HFFc6 (cell line): ENCODE measurements around the gene FRY. TPM values are rescaled to one million over a fixed set of nuclear protein-coding genes. Genes with fewer than 3 reads are reported as not detected.

Experiments
- DNase-seq: peaks from one replicate; pipeline ENCODE4 v3.0.0-alpha.2; 2018
- H3K27ac Mint-ChIP-seq: 2 replicates; pipeline ENCODE4 v1.8.0; 2020; ENCODE audit warnings: mild to moderate bottlenecking, mixed read lengths
- H3K27me3 Mint-ChIP-seq: 2 replicates; pipeline ENCODE4 v1.8.0; 2021; ENCODE audit warnings: mild to moderate bottlenecking, moderate library complexity, mixed read lengths; ENCODE audit not compliant: insufficient read depth
- H3K36me3 Mint-ChIP-seq: 2 replicates; pipeline ENCODE4 v1.8.0; 2021; ENCODE audit warnings: low read depth, mixed read lengths
- H3K4me1 Mint-ChIP-seq: 2 replicates; pipeline ENCODE4 v1.8.0; 2020; ENCODE audit warnings: low read depth, mixed read lengths
- H3K4me3 Mint-ChIP-seq: 2 replicates; pipeline ENCODE4 v1.8.0; 2020; ENCODE audit warnings: mild to moderate bottlenecking, moderate library complexity, mixed read lengths
- H3K9me3 Mint-ChIP-seq: 2 replicates; pipeline ENCODE4 v1.8.0; 2020; ENCODE audit warnings: mild to moderate bottlenecking, mixed read lengths
- CTCF ChIP-seq: fragments of 200-600 bp; sonication (generic); IDR thresholded peaks from 2 replicates; pipeline ENCODE4 v1.5.0; 2021; ENCODE audit warnings: antibody characterized with exemption, mild to moderate bottlenecking
- total RNA-seq, 6 experiments: library from RNA; stranded (reverse); fragmentation: NEBNext Ultra II Directional; extraction: Animal tissue kit (Norgen Biotek cat#: 25700); gene quantifications; 2 replicates in 1 of 6; 3 replicates in 5 of 6; pipeline ENCODE4 v1.2.3, GENCODE V29; 2021

FRY gene
- total RNA-seq, 6 experiments from 2014 or later = 12.3 to 19.2 (median 13.8) TPM

- peak; percentile 5; the same call in 1 of the 2 replicates for TF ChIP-seq CTCF
- H3K27ac Mint-ChIP-seq = peak within 1 kb of the TSS; percentile 100
- peaks cover 21% of the 10 kb centered on the region for H3K4me1 Mint-ChIP-seq
- H3K36me3 Mint-ChIP-seq = no peaks in the 10 kb centered on the region; the same call in 1 of the 2 replicates
- H3K9me3 Mint-ChIP-seq = no peaks in the 10 kb centered on the region; the same call in 1 of the 2 replicates
- peak within 1 kb of the TSS; percentile 93 for H3K4me3 Mint-ChIP-seq
- peaks cover under 1% of the 10 kb centered on the region; the same call in 1 of the 2 replicates for H3K27me3 Mint-ChIP-seq
- peak; percentile 81 for DNase-seq
Observed at GRCh38 chr13:32315238-32316027, 283.9 kb downstream of the FRY start, which contains the start of the genes BRCA2 and ZAR1L. BRCA2 (plus strand) TSS chr13:32315508; CDS start chr13:32316461, 953 bp downstream. ZAR1L (minus strand) TSS chr13:32315363; CDS start chr13:32311925, 3,438 bp downstream.

- Mint-ChIP-seq H3K4me1 (peaks cover 17% of the 10 kb centered on the region), H3K27ac (peak overlapping the region; percentile 100), H3K36me3 (no peaks in the 10 kb centered on the region; the same call in 1 of the 2 replicates), H3K9me3 (no peaks in the 10 kb centered on the region; the same call in 1 of the 2 replicates), H3K4me3 (peak overlapping the region; percentile 93), H3K27me3 (no peaks in the 10 kb centered on the region)
- no peak for DNase-seq
- no peak for TF ChIP-seq CTCF
Observed at GRCh38 chr13:32316028-32316339, 284.4 kb downstream of the FRY start.

GRCh38 chr13:32316501-32316900 lies 284.9 kb downstream of the FRY start:
- Mint-ChIP-seq H3K27ac (peak overlapping the region; percentile 100), H3K27me3 (no peaks in the 10 kb centered on the region), H3K36me3 (no peaks in the 10 kb centered on the region; the same call in 1 of the 2 replicates), H3K9me3 (no peaks in the 10 kb centered on the region; the same call in 1 of the 2 replicates), H3K4me3 (peak overlapping the region; percentile 93), H3K4me1 (peaks cover 17% of the 10 kb centered on the region)
- no peak for DNase-seq
- TF ChIP-seq CTCF = no peak

GRCh38 chr13:32317716-32318465 lies 286.3 kb downstream of the FRY start:
- Mint-ChIP-seq H3K4me3 (no peak overlapping the region), H3K27me3 (no peaks in the 10 kb centered on the region), H3K36me3 (peaks cover 9% of the 10 kb centered on the region; the same call in 1 of the 2 replicates), H3K4me1 (peaks cover 17% of the 10 kb centered on the region), H3K9me3 (no peaks in the 10 kb centered on the region; the same call in 1 of the 2 replicates), H3K27ac (no peak overlapping the region)
- no peak for DNase-seq
- TF ChIP-seq CTCF = no peak

- H3K27ac Mint-ChIP-seq = 0 out of 2 replicates have a peak overlapping the region, but pooled peaks have one; percentile 8
- no peaks in the 10 kb centered on the region for H3K27me3 Mint-ChIP-seq
- no peak for DNase-seq
- no peak overlapping the region for H3K4me3 Mint-ChIP-seq
- peaks cover 26% of the 10 kb centered on the region for H3K4me1 Mint-ChIP-seq
- H3K9me3 Mint-ChIP-seq = no peaks in the 10 kb centered on the region
- no peak for TF ChIP-seq CTCF
- H3K36me3 Mint-ChIP-seq = peaks cover 9% of the 10 kb centered on the region; the same call in 1 of the 2 replicates
Observed at GRCh38 chr13:32320528-32320927, 289.0 kb downstream of the FRY start.
